ENCODE results near the gene RAP2A. TPM values are rescaled to one million over a fixed set of nuclear protein-coding genes. Genes with fewer than 3 reads are reported as not detected.

RAP2A gene
- total and polyA plus RNA-seq, 2 experiments from 2014 or later: 12.1 to 41.9 TPM

GRCh38 chr13:97441368-97441767 lies 7.4 kb downstream of the RAP2A start:
- Histone ChIP-seq H3K27me3 (no peaks in the 10 kb centered on the region), H4K20me1 (ENCODE audit: insufficient read depth, poor library complexity, severe bottlenecking) (peaks cover under 1% of the 10 kb centered on the region), H3K9me3 (ENCODE audit: low read depth) (no peaks in the 10 kb centered on the region), H3K4me2 (no peak overlapping the region), H3K9me2 (replicated peaks; ENCODE audit: insufficient read depth) (no peaks in the 10 kb centered on the region), H3K79me2 (peaks cover 95% of the 10 kb centered on the region), H3K27ac (no peak overlapping the region), H3K4me3 (no peak overlapping the region), H3K4me1 (ENCODE audit: insufficient read depth) (no peaks in the 10 kb centered on the region), H3K36me3 (replicated peaks; ENCODE audit: insufficient read depth, low read depth) (no peaks in the 10 kb centered on the region), H2AFZ (no peak overlapping the region)
- TF ChIP-seq EZH2 (IDR thresholded peaks at IDR 0.05; ENCODE audit: borderline replicate concordance) (no peak), CTCF (IDR thresholded peaks at IDR 0.05; ENCODE audit: poor library complexity) (no peak)
- DNase-seq (ENCODE audit: low spot score): no peak

GRCh38 chr13:97445522-97446187 lies 11.7 kb downstream of the RAP2A start:
- H3K4me2 ChIP-seq: no peak overlapping the region
- TF ChIP-seq CTCF (IDR thresholded peaks at IDR 0.05; ENCODE audit: poor library complexity) (no peak), EZH2 (IDR thresholded peaks at IDR 0.05; ENCODE audit: borderline replicate concordance) (no peak), EZH2phosphoT487 (IDR thresholded peaks at IDR 0.05; ENCODE audit: low read depth, severe bottlenecking, unreplicated experiment) (no peak)
- H3K4me3 ChIP-seq: no peak overlapping the region
- no peaks in the 10 kb centered on the region for H3K9me2 ChIP-seq (replicated peaks; ENCODE audit: insufficient read depth)
- H3K79me2 ChIP-seq: peaks cover 94% of the 10 kb centered on the region
- no peaks in the 10 kb centered on the region for H3K9me3 ChIP-seq (ENCODE audit: low read depth)
- H3K36me3 ChIP-seq (replicated peaks; ENCODE audit: insufficient read depth, low read depth): no peaks in the 10 kb centered on the region
- no peak overlapping the region for H3K27ac ChIP-seq
- peaks cover 16% of the 10 kb centered on the region for H3K4me1 ChIP-seq (ENCODE audit: insufficient read depth)
- H3K27me3 ChIP-seq: no peaks in the 10 kb centered on the region
- no peak overlapping the region for H2AFZ ChIP-seq
- H4K20me1 ChIP-seq (ENCODE audit: insufficient read depth, poor library complexity, severe bottlenecking): peaks cover 3% of the 10 kb centered on the region
- DNase-seq (ENCODE audit: low spot score): no peak

GRCh38 chr13:97446448-97446847 lies 12.5 kb downstream of the RAP2A start:
- Histone ChIP-seq H3K4me2 (no peak overlapping the region), H3K9me2 (replicated peaks; ENCODE audit: insufficient read depth) (no peaks in the 10 kb centered on the region), H3K4me1 (ENCODE audit: insufficient read depth) (peaks cover 16% of the 10 kb centered on the region), H3K79me2 (peaks cover 96% of the 10 kb centered on the region), H3K27me3 (no peaks in the 10 kb centered on the region), H3K27ac (no peak overlapping the region), H3K4me3 (no peak overlapping the region), H3K9me3 (ENCODE audit: low read depth) (no peaks in the 10 kb centered on the region), H2AFZ (no peak overlapping the region), H3K36me3 (replicated peaks; ENCODE audit: insufficient read depth, low read depth) (no peaks in the 10 kb centered on the region), H4K20me1 (ENCODE audit: insufficient read depth, poor library complexity, severe bottlenecking) (peaks cover 3% of the 10 kb centered on the region)
- no peak for TF ChIP-seq CTCF (IDR thresholded peaks at IDR 0.05; ENCODE audit: poor library complexity)
- DNase-seq (ENCODE audit: low spot score): no peak
- WGBS (ENCODE audit: low lambda C conversion rate, missing lambda C conversion rate): 84% methylated on average over 5 of the region's 5 CpGs

Measured in hepatocyte (in vitro differentiated cells).